Keratinocyte (primary cell): ENCODE data around the gene HS6ST3. TPM values are rescaled to one million over a fixed set of nuclear protein-coding genes. Genes with fewer than 3 reads are reported as not detected.

Experiments used
- DNase-seq: peaks from one replicate; pipeline ENCODE4 v3.0.0-alpha.2; 2011; ENCODE audit warnings: low read depth, missing footprints, low spot score
- FAIRE-seq: peaks from 2 replicates; lab custom pipeline; 2011; peaks lifted over from hg19 to GRCh38; lab: Jason Lieb, UNC
- H2AFZ ChIP-seq: 2 replicates; pipeline ENCODE4 v1.6.0; 2012; ENCODE audit warnings: low read length, control low read depth, inconsistent platforms; ENCODE audit not compliant: control insufficient read depth
- H3K27ac ChIP-seq: 2 replicates; pipeline ENCODE4 v1.5.1; 2011; ENCODE audit warnings: low read length; ENCODE audit not compliant: control insufficient read depth, insufficient read depth
- H3K27me3 ChIP-seq: 3 replicates; pipeline ENCODE4 v1.6.0; 2011; ENCODE audit warnings: low read length; ENCODE audit not compliant: control insufficient read depth, insufficient read depth; ENCODE audit errors: extremely low read depth
- H3K36me3 ChIP-seq, 2 experiments: 2 replicates in 1 of 2; 3 replicates in 1 of 2; pipeline ENCODE4 v1.5.1; 2011; ENCODE audit warnings: low read length in 2 of 2, mild to moderate bottlenecking in 1 of 2; ENCODE audit not compliant: control insufficient read depth in 2 of 2, insufficient read depth in 2 of 2; ENCODE audit errors: extremely low read depth in 1 of 2
- H3K4me1 ChIP-seq: 3 replicates; pipeline ENCODE4 v1.5.1; 2011; ENCODE audit warnings: low read length; ENCODE audit not compliant: control insufficient read depth, insufficient read depth; ENCODE audit errors: extremely low read depth
- H3K4me2 ChIP-seq: 3 replicates; pipeline ENCODE4 v1.6.0; 2011; ENCODE audit warnings: low read depth, low read length; ENCODE audit not compliant: control insufficient read depth, insufficient read depth; ENCODE audit errors: extremely low read depth
- H3K4me3 ChIP-seq, 3 experiments: fragments of 200-600 bp in 1 of 3; sonication (generic) in 1 of 3; 2 replicates in 2 of 3; 3 replicates in 1 of 3; pipeline ENCODE4 v1.5.1; 2011 to 2016; ENCODE audit warnings: low read length in 3 of 3, mild to moderate bottlenecking in 3 of 3, control low read depth in 2 of 3, inconsistent platforms in 1 of 3, low read depth in 1 of 3, mixed read lengths in 1 of 3, mixed run types in 1 of 3, moderate library complexity in 1 of 3; ENCODE audit not compliant: control insufficient read depth in 2 of 3, insufficient read depth in 2 of 3; ENCODE audit errors: extremely low read depth in 1 of 3
- H3K79me2 ChIP-seq: 2 replicates; pipeline ENCODE4 v1.6.0; 2012; ENCODE audit warnings: low read length; ENCODE audit not compliant: control insufficient read depth, insufficient read depth
- H3K9ac ChIP-seq: 3 replicates; pipeline ENCODE4 v1.6.0; 2011; ENCODE audit warnings: low read length; ENCODE audit not compliant: control insufficient read depth, insufficient read depth; ENCODE audit errors: extremely low read depth
- H3K9me1 ChIP-seq: 3 replicates; pipeline ENCODE4 v1.6.0; 2011; ENCODE audit warnings: low read length; ENCODE audit not compliant: control insufficient read depth, insufficient read depth; ENCODE audit errors: extremely low read depth
- H3K9me3 ChIP-seq: 2 replicates; pipeline ENCODE4 v1.5.1; 2012; ENCODE audit warnings: low read depth, low read length; ENCODE audit not compliant: control insufficient read depth
- H4K20me1 ChIP-seq: 3 replicates; pipeline ENCODE4 v1.6.0; 2011; ENCODE audit warnings: low read length; ENCODE audit not compliant: control insufficient read depth, insufficient read depth; ENCODE audit errors: extremely low read depth
- EZH2 ChIP-seq: IDR thresholded peaks from one replicate; pipeline ENCODE4 v1.6.1; 2012; ENCODE audit warnings: inconsistent platforms, mild to moderate bottlenecking, low read length, moderate library complexity
- dilution Hi-C: fragments of 300-500 bp; cut with MboI; formaldehyde crosslinking; loops from one replicate; pipeline ENCODE4 v1.7.0; 2020; ENCODE audit warnings: low sequenced_read_pairs; ENCODE audit not compliant: extremely low pct_ligation_motif_present
- polyA plus RNA-seq, 5 experiments: library from polyadenylated mRNA; depleted of rRNA in 3 of 5; stranded (reverse) in 3 of 5; stranded (forward) in 1 of 5; unstranded in 1 of 5; fragments of >200 nt; gene quantifications; 1 replicate in 1 of 5; 2 replicates in 3 of 5; 3 replicates in 1 of 5; pipeline versions ENCODE4 v1.2.1 to v1.2.3, GENCODE V29; 2011 to 2012; ENCODE audit warnings: missing spikeins in 2 of 5, low read depth in 1 of 5, low replicate concordance in 1 of 5
- TF ChIP-seq, protein P1 (sequence below), 3 experiments: IDR thresholded peaks in 1 of 3; conservative IDR thresholded peaks in 1 of 3; optimal IDR thresholded peaks in 1 of 3; 2 replicates in 2 of 3; 3 replicates in 1 of 3; pipeline versions ENCODE3 to v1.5.1; 2011; ENCODE audit warnings: low read length in 3 of 3, mild to moderate bottlenecking in 3 of 3, moderate library complexity in 2 of 3, control low read depth in 1 of 3, inconsistent platforms in 1 of 3; ENCODE audit not compliant: insufficient read depth in 2 of 3; ENCODE audit errors: extremely low read depth in 1 of 3

The HS6ST3 gene
- polyA plus RNA-seq, 1 donor (not counting 4 experiments of a cell fraction or from before 2014, with no cell fraction given) = 0.03 TPM

- H3K9ac ChIP-seq = no peak overlapping the region
- DNase-seq (no peak), FAIRE-seq (no peak)
- no peaks in the 10 kb centered on the region for H3K9me1 ChIP-seq
- dilution Hi-C loops = no loop called here
- no peak for TF ChIP-seq EZH2
- TF ChIP-seq, protein P1, sequence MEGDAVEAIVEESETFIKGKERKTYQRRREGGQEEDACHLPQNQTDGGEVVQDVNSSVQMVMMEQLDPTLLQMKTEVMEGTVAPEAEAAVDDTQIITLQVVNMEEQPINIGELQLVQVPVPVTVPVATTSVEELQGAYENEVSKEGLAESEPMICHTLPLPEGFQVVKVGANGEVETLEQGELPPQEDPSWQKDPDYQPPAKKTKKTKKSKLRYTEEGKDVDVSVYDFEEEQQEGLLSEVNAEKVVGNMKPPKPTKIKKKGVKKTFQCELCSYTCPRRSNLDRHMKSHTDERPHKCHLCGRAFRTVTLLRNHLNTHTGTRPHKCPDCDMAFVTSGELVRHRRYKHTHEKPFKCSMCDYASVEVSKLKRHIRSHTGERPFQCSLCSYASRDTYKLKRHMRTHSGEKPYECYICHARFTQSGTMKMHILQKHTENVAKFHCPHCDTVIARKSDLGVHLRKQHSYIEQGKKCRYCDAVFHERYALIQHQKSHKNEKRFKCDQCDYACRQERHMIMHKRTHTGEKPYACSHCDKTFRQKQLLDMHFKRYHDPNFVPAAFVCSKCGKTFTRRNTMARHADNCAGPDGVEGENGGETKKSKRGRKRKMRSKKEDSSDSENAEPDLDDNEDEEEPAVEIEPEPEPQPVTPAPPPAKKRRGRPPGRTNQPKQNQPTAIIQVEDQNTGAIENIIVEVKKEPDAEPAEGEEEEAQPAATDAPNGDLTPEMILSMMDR (optimal IDR thresholded peaks at IDR 0.05 in 1 of 3, IDR thresholded peaks at IDR 0.05 in 1 of 3, conservative IDR thresholded peaks at IDR 0.05 in 1 of 3; ENCODE audit: extremely low read depth in 1 of 3, insufficient read depth in 2 of 3, low read length in 3 of 3) = no peak
- no peaks in the 10 kb centered on the region for H4K20me1 ChIP-seq
- H2AFZ ChIP-seq = no peak overlapping the region
- H3K27me3 ChIP-seq = no peaks in the 10 kb centered on the region
- no peaks in the 10 kb centered on the region for H3K9me3 ChIP-seq
- H3K4me1 ChIP-seq = no peaks in the 10 kb centered on the region
- H3K79me2 ChIP-seq = no peaks in the 10 kb centered on the region
- H3K4me2 ChIP-seq = no peak overlapping the region
- no peak overlapping the region for H3K4me3 ChIP-seq
- H3K27ac ChIP-seq = no peak overlapping the region
- H3K36me3 ChIP-seq = no peaks in the 10 kb centered on the region
Observed at GRCh38 chr13:96473526-96474180, 383.7 kb downstream of the HS6ST3 start.

GRCh38 chr13:96474181-96474557, 384.3 kb downstream of the HS6ST3 start:
- H3K4me3 ChIP-seq = no peak overlapping the region
- no peaks in the 10 kb centered on the region for H3K79me2 ChIP-seq
- H3K27me3 ChIP-seq = no peaks in the 10 kb centered on the region
- no peak overlapping the region for H3K4me2 ChIP-seq
- dilution Hi-C loops = no loop called here
- TF ChIP-seq EZH2 = no peak
- TF ChIP-seq, protein P1 (optimal IDR thresholded peaks at IDR 0.05 in 1 of 3, IDR thresholded peaks at IDR 0.05 in 1 of 3, conservative IDR thresholded peaks at IDR 0.05 in 1 of 3; ENCODE audit: extremely low read depth in 1 of 3, insufficient read depth in 2 of 3, low read length in 3 of 3) = no peak
- DNase-seq (no peak), FAIRE-seq (no peak)
- no peaks in the 10 kb centered on the region for H3K4me1 ChIP-seq
- H2AFZ ChIP-seq = no peak overlapping the region
- H3K36me3 ChIP-seq = no peaks in the 10 kb centered on the region
- no peaks in the 10 kb centered on the region for H3K9me3 ChIP-seq
- H4K20me1 ChIP-seq = no peaks in the 10 kb centered on the region
- H3K9ac ChIP-seq = no peak overlapping the region
- no peak overlapping the region for H3K27ac ChIP-seq
- no peaks in the 10 kb centered on the region for H3K9me1 ChIP-seq
